GM21360 (cell line): ENCODE results near the gene MAPKAP1.
"Not testable (repeated sequence)": the region's sequence is repeated elsewhere in the genome, so short reads cannot be mapped to it uniquely, and the experiment has no call there.

Source experiments
- ATAC-seq: cut with Tn5 transposase; IDR thresholded peaks from one replicate; pipeline ENCODE4 v1.9.1; 2021; ENCODE audit warnings: mild to moderate bottlenecking, moderate library complexity; ENCODE audit not compliant: unreplicated experiment

The MAPKAP1 gene

DNA sequence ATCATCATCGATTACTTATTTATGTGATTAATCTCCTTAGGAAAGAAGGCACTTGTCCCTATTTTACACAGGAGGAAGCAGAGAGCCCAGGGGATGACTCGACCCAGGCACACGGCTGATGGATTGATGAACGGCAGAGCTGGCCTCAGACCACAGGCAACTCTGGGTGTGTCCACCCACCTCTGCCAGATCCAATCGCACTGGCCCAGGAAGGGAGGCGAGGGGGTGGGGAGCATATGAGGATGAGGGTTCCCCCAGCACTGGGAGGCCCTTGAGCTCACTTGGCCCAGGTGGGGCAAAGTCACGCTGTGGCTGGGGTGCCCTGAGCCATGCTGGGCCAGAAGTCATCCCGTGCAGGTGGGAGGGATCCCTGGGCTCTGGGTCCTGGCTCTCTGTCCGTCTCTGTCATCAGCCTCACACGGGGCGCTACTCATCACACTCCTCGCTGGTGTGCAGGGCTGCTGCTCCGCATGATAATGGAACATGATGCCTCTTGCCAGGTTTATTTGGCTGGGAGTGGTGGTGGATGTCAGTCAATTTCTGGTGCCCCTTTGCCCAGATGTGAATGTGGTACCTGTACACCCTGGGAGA, 285.3 kb downstream of the MAPKAP1 start:
- ATAC-seq = no peak

GRCh38 chr9:125421166-125421565, 285.8 kb downstream of the MAPKAP1 start:
- ATAC-seq = no peak

DNA sequence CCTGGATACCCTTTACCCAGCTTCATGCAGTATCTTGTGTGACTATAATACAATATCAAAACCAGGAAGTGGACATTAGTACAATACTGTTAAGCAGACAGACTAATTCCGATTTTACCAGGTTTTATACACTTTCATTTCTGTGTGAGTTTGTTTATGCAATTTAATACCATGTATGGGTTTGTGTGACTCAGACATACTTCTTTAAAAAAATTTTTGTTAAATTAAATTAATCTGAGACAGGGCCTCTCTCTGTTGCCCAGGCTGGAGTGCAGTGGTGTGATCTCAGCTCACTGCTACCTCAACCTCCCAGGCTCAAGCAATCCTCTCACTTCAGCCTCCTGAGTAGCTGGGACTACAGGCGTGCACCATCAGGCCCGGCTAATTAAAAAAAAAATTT, 288.6 kb downstream of the MAPKAP1 start:
- no peak for ATAC-seq

DNA sequence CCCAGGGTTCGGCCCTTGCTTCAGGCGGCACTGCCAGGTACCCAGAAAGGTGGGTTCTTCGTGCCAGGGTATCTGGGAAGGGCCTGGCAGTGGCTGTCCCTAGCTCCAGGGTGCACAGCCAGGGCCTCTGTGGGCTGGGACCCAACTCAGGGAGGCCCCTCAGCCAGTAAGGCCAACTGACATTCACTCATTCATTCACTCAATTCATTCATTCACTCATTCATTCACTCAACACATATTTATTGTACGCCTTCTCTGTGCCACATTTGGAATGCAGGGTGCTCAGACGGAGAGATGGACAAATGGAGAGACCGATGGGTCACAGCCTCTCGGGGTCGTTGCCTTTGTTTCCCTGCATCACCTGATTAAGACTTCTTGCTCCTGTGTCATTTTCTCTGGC, 290.5 kb downstream of the MAPKAP1 start:
- no peak for ATAC-seq

DNA sequence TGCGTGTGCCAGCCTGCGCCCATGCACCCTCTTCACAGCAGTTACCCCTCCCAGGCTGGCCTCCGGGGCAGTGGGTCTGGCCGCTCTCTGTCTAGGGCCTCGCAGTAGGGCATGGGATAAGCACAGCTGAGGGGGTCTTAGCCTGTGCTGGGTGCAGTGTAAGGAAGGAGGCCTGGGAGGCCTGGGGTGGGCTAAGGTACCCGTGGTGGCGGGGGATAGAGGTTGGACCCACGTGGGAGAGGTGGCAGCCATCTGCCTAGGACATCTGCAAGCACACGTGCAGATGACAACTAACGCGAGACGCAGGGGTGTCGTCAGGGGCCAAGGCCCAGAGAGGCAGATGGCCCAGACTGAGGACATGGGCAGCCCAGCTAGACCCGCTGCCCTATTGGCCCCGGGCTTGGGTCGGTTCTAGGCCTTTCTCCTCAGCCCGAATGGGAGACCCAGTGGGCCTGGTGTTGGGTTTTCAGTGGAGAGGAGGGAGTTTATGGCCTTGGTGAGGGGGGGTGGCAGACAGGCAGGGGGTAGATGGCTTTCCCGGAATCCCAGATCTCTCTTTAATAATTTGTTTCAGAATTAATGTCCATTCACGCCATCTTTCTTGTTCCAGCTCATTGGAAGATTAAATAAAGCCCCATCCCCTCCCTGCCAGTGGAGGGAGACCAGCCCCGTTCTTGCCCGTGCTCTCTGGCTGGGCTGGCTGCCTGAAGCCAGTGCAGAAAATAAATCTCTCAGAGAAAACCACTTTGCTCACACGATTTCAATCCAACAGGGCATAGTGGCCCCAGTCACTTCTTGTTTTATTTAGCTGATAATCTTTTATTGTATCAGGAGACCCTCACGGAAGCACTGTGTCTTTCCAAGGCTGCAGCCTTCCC, 291.2 kb downstream of the MAPKAP1 start:
- no peak for ATAC-seq

- ATAC-seq = no peak
Observed at GRCh38 chr9:125413579-125413978, 293.4 kb downstream of the MAPKAP1 start.

DNA sequence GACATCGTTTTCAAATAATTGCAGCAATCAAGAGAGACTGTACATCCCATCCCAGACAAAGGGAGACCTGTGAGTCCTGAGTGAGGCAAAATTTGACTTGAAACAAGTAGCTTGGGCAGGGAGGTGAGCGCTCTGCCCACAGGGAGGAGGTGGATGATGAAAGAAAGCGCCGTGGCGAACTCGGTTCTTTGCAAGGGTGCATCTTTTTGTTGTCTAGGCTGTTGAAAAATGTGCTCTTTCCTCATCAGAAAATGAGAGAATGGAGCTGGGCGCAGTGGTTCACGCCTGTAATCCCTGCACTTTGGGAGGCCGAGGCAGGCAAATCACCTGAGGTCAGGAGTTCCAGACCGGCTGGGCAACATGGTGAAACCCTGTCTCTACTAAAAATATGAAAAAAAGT, 294.8 kb downstream of the MAPKAP1 start:
- ATAC-seq = no peak

GRCh38 chr9:125411171-125411756, 295.7 kb downstream of the MAPKAP1 start:
- no peak for ATAC-seq

- ATAC-seq = no peak
Observed at GRCh38 chr9:125410522-125410894, 296.5 kb downstream of the MAPKAP1 start.

- no peak for ATAC-seq
Observed at GRCh38 chr9:125409637-125410521, 297.1 kb downstream of the MAPKAP1 start.

DNA sequence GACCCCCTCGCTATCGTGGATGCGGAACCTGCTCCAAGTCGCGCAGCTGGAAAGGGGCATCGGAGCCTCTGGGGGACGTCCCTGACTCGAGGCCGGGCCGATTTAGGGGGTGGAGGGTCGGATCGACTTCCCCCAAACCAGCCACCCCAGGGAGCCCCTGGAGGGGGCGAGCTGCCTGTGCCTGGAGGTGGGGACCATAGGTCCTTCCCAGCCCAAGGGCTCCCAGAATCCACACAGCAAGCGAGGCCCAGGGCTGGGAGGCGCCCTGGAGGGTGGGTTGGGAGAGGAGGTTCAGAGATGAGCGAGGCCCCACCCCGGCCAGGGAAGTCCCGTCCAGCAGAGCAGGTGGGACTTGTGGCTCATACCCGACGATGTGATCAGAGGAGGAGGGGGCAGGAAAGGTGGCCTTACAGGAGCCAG, 297.8 kb downstream of the MAPKAP1 start:
- ATAC-seq = no peak

- ATAC-seq = no peak
Observed at GRCh38 chr9:125407974-125408900, 298.8 kb downstream of the MAPKAP1 start.

DNA sequence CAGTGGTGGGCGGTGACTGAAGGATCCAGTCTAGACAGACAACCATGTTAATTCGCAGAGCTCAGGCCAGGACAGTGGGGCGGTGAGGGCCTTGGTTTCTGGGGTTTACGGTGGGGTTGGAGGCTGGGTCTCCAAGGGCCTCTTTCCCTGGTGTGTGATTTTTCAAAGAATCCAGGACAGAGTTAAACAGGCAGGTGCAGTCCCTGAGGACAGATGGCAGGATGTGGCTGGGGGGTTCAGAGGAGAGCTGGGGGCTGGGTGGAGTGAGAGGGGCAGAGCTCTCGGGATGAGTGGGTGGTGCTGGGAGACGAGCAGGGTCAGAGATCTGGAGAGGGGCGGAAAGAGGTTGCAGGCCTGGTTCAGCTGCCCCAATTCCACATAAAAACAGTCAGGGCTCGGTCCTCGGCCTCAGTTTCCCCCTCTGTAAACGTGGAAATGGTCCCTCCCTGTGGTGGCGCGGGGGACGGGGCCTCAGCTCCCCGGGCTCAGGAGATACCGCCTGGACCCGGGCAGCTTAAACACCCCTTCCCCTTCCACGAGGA, 299.5 kb downstream of the MAPKAP1 start:
- no peak for ATAC-seq

GRCh38 chr9:125406810-125407087, 300.3 kb downstream of the MAPKAP1 start:
- ATAC-seq = no peak

DNA sequence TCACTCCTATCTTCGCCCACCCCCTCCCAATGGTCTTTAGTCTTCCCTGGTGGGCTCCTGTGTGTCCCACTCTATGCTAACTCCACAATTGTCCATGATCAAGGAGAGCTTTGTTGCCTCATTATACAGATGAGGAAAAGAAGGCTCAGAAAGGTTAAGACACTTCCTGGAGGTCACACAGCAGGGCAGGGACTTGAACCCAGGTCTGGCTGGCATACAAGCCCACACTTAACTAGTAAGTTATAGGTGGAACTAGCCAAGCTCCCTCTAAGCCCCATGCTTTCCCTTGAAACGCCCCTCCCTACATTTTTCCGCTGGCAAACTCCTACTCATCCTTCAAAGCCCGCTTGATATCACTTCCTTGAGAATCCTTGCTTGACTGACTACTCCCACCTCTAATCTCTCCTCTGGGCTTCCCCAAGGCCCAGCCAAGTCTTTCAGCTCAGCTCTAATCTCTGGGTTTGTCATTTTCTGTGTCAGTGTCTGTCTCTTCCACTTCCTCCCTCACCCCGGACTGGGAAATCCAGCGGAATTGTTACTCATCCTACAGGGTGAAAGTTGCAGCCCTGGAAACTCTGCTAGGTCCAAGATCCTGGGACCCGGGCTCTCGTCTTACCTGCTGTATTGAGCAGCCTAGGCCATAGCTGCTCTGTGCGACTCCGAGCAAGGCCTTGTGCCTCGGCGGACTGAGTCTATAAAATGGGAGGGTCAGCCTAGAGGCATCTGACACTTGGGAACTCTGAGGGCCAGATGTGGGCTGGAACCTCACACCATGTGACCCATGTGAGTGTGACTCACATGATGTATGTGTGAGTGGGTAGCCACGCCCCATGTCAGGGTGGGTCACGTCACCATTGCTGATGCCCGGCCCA, 300.8 kb downstream of the MAPKAP1 start:
- ATAC-seq = no peak

DNA sequence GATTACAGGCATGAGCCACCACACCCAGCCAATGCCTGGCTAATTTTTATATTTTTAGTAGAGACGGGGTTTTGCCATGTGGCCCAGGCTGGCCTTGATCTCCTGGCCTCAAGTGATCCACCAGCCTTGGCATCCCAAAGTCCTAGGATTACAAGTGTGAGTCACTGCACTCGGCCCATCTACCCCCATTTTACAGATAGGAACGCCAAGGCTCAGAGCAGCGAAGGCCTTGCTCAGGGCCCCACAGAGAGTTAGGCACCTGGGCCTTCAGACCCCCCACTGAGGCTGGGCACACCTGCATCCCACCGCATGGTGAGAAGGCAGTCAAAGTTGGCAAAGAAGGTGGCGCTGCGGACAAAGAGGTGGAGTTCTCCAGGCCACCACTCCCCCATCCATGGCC, 302.3 kb downstream of the MAPKAP1 start:
- no peak for ATAC-seq

- ATAC-seq = no peak
Observed at GRCh38 chr9:125400725-125401716, 306.0 kb downstream of the MAPKAP1 start.

DNA sequence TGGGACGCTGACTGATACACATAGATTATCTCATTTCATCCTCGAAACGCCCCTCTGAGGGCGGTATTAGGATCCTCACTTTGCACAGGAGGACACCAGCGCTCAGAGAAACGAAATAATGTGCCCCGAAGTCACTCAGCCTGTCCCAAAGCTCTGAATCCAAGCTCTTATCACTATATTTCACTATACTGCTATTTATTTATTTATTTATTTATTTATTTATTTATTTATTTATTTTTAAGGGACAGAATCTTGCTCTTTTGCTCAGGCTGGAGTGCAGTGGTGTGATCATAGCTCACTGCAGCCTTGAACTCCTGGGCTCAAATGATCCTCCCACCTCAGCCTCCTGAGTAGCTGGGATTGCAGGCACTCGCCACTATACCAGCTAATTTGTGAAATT, 306.8 kb downstream of the MAPKAP1 start:
- ATAC-seq = not testable (repeated sequence)
